IPS DF 19.7 (cell line): Measurements from ENCODE around the gene KIDINS220.

Experiments
- DNase-seq: peaks from one replicate; pipeline ENCODE4 v3.0.0-alpha.2; 2013; ENCODE audit warnings: low read depth, low spot score

The KIDINS220 gene

GRCh38 chr2:8805278-8806210 lies 31.9 kb downstream of the KIDINS220 start:
- no peak for DNase-seq

GRCh38 chr2:8803658-8804379 lies 33.6 kb downstream of the KIDINS220 start:
- DNase-seq: no peak

GRCh38 chr2:8802741-8803140 lies 34.7 kb downstream of the KIDINS220 start:
- no peak for DNase-seq

- no peak for DNase-seq
Observed at GRCh38 chr2:8800821-8801220, 36.6 kb downstream of the KIDINS220 start.

GRCh38 chr2:8800218-8800617 lies 37.2 kb downstream of the KIDINS220 start:
- no peak for DNase-seq

GRCh38 chr2:8799004-8799403 lies 38.4 kb downstream of the KIDINS220 start:
- no peak for DNase-seq

GRCh38 chr2:8798393-8798792 lies 39.0 kb downstream of the KIDINS220 start:
- DNase-seq: no peak

- DNase-seq: no peak
Observed at GRCh38 chr2:8797682-8798081, 39.7 kb downstream of the KIDINS220 start.

- no peak for DNase-seq
Observed at GRCh38 chr2:8796878-8797550, 40.4 kb downstream of the KIDINS220 start.

GRCh38 chr2:8796315-8796848 lies 41.0 kb downstream of the KIDINS220 start:
- DNase-seq: no peak

- DNase-seq: no peak
Observed at GRCh38 chr2:8794923-8795825, 42.2 kb downstream of the KIDINS220 start.

GRCh38 chr2:8790739-8791162 lies 46.7 kb downstream of the KIDINS220 start:
- DNase-seq: no peak

- DNase-seq: no peak
Observed at GRCh38 chr2:8786463-8786862, 51.0 kb downstream of the KIDINS220 start.

GRCh38 chr2:8779795-8780671 lies 57.4 kb downstream of the KIDINS220 start:
- no peak for DNase-seq

- no peak for DNase-seq
Observed at GRCh38 chr2:8774371-8774770, 63.0 kb downstream of the KIDINS220 start.

GRCh38 chr2:8767324-8767723 lies 70.1 kb downstream of the KIDINS220 start:
- DNase-seq: no peak

- DNase-seq: no peak
Observed at GRCh38 chr2:8761529-8762164, 75.8 kb downstream of the KIDINS220 start.

GRCh38 chr2:8756716-8757115 lies 80.7 kb downstream of the KIDINS220 start:
- DNase-seq: no peak

GRCh38 chr2:8756230-8756629 lies 81.2 kb downstream of the KIDINS220 start:
- DNase-seq: no peak
